Loucy (cell line): Measurements from ENCODE around the gene GSE1.

Source experiments
- H2AFZ ChIP-seq: fragments of 200-600 bp; sonication (generic); 2 replicates; pipeline ENCODE4 v1.6.0; 2016; ENCODE audit warnings: antibody characterized with exemption, mild to moderate bottlenecking, low read length, moderate library complexity
- H3F3A ChIP-seq: fragments of 200-600 bp; 2 replicates; pipeline ENCODE4 v1.6.0; 2016; ENCODE audit warnings: antibody characterized with exemption, low read depth, mild to moderate bottlenecking
- H3K27me3 ChIP-seq: fragments of 200-600 bp; sonication (generic); 2 replicates; pipeline ENCODE4 v1.6.1; 2014; ENCODE audit warnings: low read length, mild to moderate bottlenecking; ENCODE audit not compliant: insufficient read depth, poor library complexity, severe bottlenecking
- H3K36me3 ChIP-seq: fragments of 200-600 bp; sonication (generic); 2 replicates; pipeline ENCODE4 v1.6.1; 2016; ENCODE audit warnings: low read length; ENCODE audit not compliant: insufficient read depth
- H3K4me1 ChIP-seq: fragments of 200-600 bp; sonication (generic); 2 replicates; pipeline ENCODE4 v1.5.1; 2014; ENCODE audit warnings: low read length, mild to moderate bottlenecking; ENCODE audit not compliant: insufficient read depth, poor library complexity, severe bottlenecking
- H3K4me2 ChIP-seq: fragments of 200-600 bp; sonication (generic); 2 replicates; pipeline ENCODE4 v1.6.0; 2014; ENCODE audit warnings: antibody characterized with exemption, low read length, low read depth, mild to moderate bottlenecking; ENCODE audit not compliant: poor library complexity, severe bottlenecking
- H3K4me3 ChIP-seq: fragments of 200-600 bp; sonication (generic); 2 replicates; pipeline ENCODE4 v1.5.1; 2014; ENCODE audit warnings: low read length, mild to moderate bottlenecking, mixed read lengths; ENCODE audit not compliant: poor library complexity, severe bottlenecking
- H3K79me2 ChIP-seq: fragments of 200-600 bp; sonication (generic); 2 replicates; pipeline ENCODE4 v1.6.1; 2014; ENCODE audit warnings: low read length; ENCODE audit not compliant: insufficient read depth
- H3K9ac ChIP-seq: fragments of 200-600 bp; sonication (generic); 2 replicates; pipeline ENCODE4 v1.6.0; 2014; ENCODE audit warnings: mild to moderate bottlenecking, low read depth, low read length, moderate library complexity; ENCODE audit not compliant: poor library complexity, severe bottlenecking
- H3K9me2 ChIP-seq: fragments of 200-600 bp; sonication (generic); replicated peaks from 2 replicates; pipeline ENCODE4 v1.6.1; 2016; ENCODE audit warnings: low read depth, low read length, mixed read lengths
- H3K9me3 ChIP-seq: fragments of 200-600 bp; sonication (generic); 2 replicates; pipeline ENCODE4 v1.6.1; 2014; ENCODE audit warnings: mild to moderate bottlenecking, antibody characterized with exemption, low read length, low read depth; ENCODE audit not compliant: insufficient read depth
- H4K20me1 ChIP-seq: fragments of 200-600 bp; sonication (generic); 2 replicates; pipeline ENCODE4 v1.6.0; 2014; ENCODE audit warnings: antibody characterized with exemption, low read length, mild to moderate bottlenecking; ENCODE audit not compliant: insufficient read depth, poor library complexity, severe bottlenecking
- EZH2phosphoT487 ChIP-seq: fragments of 200-600 bp; IDR thresholded peaks from 2 replicates; pipeline ENCODE4 v1.6.1; 2018; ENCODE audit warnings: antibody characterized with exemption, mild to moderate bottlenecking, moderate library complexity, borderline replicate concordance
- TF ChIP-seq, protein P1 (sequence below): fragments of 200-600 bp; sonication (generic); conservative IDR thresholded peaks from 2 replicates; pipeline ENCODE4 v1.5.1; 2014; ENCODE audit warnings: mild to moderate bottlenecking, antibody characterized with exemption, low read length

GSE1 gene

DNA sequence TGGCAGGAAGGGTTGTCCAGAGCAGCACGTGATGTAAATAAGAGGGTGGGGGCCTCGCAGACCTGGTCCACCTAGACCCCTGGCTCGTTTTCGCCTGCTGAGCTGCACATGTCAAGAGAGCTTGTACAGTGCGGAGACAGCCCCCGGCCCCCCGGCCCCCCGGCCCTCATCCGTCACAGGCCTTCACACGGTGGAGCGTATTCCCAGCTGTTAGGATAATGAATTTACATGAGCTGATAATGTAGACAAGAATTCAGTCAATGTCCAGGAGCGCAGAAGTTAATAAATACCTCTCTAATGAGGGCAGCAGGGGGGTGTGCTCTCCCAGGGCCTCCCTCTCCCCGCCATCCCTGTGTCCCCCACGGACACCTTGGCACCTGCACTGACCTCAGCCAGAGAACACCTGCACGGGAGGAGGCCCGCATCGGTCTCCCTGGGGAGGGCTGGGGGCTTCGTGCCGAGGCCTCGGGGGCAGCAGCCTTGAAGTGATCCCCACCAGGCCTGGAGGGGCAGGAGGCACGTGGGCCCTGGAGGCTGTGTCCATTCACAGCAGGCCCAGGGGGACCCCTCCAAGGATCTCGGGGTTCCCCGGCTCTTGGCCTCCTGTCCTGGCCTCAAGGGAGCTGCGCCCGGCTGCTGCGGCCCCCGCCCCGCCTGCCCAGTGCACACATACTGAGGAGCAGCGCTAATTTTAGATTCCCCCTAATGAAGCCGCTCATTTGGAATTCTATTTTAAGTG lies 14.6 kb downstream of the GSE1 start:
- Histone ChIP-seq H3K27me3 (no peaks in the 10 kb centered on the region), H3K79me2 (peaks cover 100% of the 10 kb centered on the region), H3K9me3 (peaks cover 6% of the 10 kb centered on the region; the same call in 1 of the 2 replicates), H3K4me1 (no peaks in the 10 kb centered on the region), H3K4me3 (no peak overlapping the region), H3K4me2 (no peak overlapping the region), H4K20me1 (peaks cover 100% of the 10 kb centered on the region), H3K9ac (no peak overlapping the region), H3K36me3 (peaks cover 84% of the 10 kb centered on the region; the same call in 1 of the 2 replicates), H2AFZ (no peak overlapping the region), H3K9me2 (no peaks in the 10 kb centered on the region), H3F3A (no peaks in the 10 kb centered on the region)
- no peak for TF ChIP-seq EZH2phosphoT487
- TF ChIP-seq, protein P1, sequence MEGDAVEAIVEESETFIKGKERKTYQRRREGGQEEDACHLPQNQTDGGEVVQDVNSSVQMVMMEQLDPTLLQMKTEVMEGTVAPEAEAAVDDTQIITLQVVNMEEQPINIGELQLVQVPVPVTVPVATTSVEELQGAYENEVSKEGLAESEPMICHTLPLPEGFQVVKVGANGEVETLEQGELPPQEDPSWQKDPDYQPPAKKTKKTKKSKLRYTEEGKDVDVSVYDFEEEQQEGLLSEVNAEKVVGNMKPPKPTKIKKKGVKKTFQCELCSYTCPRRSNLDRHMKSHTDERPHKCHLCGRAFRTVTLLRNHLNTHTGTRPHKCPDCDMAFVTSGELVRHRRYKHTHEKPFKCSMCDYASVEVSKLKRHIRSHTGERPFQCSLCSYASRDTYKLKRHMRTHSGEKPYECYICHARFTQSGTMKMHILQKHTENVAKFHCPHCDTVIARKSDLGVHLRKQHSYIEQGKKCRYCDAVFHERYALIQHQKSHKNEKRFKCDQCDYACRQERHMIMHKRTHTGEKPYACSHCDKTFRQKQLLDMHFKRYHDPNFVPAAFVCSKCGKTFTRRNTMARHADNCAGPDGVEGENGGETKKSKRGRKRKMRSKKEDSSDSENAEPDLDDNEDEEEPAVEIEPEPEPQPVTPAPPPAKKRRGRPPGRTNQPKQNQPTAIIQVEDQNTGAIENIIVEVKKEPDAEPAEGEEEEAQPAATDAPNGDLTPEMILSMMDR = no peak

DNA sequence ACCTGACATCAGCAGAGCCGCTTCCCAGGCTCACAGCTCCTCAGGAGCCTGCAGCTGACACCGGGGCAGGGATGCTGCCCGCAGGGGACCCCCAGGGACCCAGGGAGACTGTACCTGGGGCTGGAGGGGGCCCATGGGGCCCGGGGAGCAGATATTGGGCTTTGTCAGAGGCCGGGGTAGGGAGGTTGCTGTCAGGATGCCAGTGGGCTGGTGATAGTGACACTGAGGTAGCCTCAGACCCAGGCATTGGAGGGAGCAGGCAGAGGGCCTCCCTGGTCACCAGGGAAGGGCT lies 15.1 kb downstream of the GSE1 start:
- H3K79me2 ChIP-seq = peaks cover 100% of the 10 kb centered on the region
- peaks cover 82% of the 10 kb centered on the region; the same call in 1 of the 2 replicates for H3K36me3 ChIP-seq
- no peaks in the 10 kb centered on the region for H3K9me2 ChIP-seq
- peaks cover 100% of the 10 kb centered on the region for H4K20me1 ChIP-seq
- H3K9ac ChIP-seq = no peak overlapping the region
- H3K4me1 ChIP-seq = no peaks in the 10 kb centered on the region
- H3K27me3 ChIP-seq = no peaks in the 10 kb centered on the region
- H3K9me3 ChIP-seq = peaks cover 6% of the 10 kb centered on the region; the same call in 1 of the 2 replicates
- no peaks in the 10 kb centered on the region for H3F3A ChIP-seq
- no peak overlapping the region for H3K4me2 ChIP-seq
- H3K4me3 ChIP-seq = no peak overlapping the region
- TF ChIP-seq, protein P1 = no peak
- TF ChIP-seq EZH2phosphoT487 = no peak
- H2AFZ ChIP-seq = no peak overlapping the region

- H3K4me3 ChIP-seq = no peak overlapping the region
- H3K9me2 ChIP-seq = no peaks in the 10 kb centered on the region
- no peak overlapping the region for H3K4me2 ChIP-seq
- H3K27me3 ChIP-seq = no peaks in the 10 kb centered on the region
- peaks cover 6% of the 10 kb centered on the region; the same call in 1 of the 2 replicates for H3K9me3 ChIP-seq
- H2AFZ ChIP-seq = no peak overlapping the region
- no peaks in the 10 kb centered on the region for H3K4me1 ChIP-seq
- no peak overlapping the region for H3K9ac ChIP-seq
- H3F3A ChIP-seq = no peaks in the 10 kb centered on the region
- peaks cover 100% of the 10 kb centered on the region for H4K20me1 ChIP-seq
- H3K36me3 ChIP-seq = peaks cover 83% of the 10 kb centered on the region; the same call in 1 of the 2 replicates
- peaks cover 100% of the 10 kb centered on the region for H3K79me2 ChIP-seq
- no peak for TF ChIP-seq EZH2phosphoT487
- TF ChIP-seq, protein P1 = peak; percentile 21; the same call in 1 of the 2 replicates
Observed at GRCh38 chr16:85628645-85629044, 15.5 kb downstream of the GSE1 start.
